Sciatic nerve (tissue), 2 donors: ENCODE data around the gene CKLF. TPM values are rescaled to one million over a fixed set of nuclear protein-coding genes. Genes with fewer than 3 reads are reported as not detected.
"Not testable (repeated sequence)": the region's sequence is repeated elsewhere in the genome, so short reads cannot be mapped to it uniquely, and the experiment has no call there.

Experiments
- ATAC-seq: fragments of 200-7000 bp; cut with Tn5 transposase; one replicate; pipeline ENCODE4 v1.9.1; 2020; ENCODE audit warnings: mild to moderate bottlenecking, moderate library complexity
- DNase-seq: peaks from one replicate; pipeline ENCODE4 v3.0.0-alpha.2; 2020; ENCODE audit warnings: low spot score
- intact Hi-C: fragments of 100-400 bp; cut with DNase I; formaldehyde crosslinking; loops from one replicate; pipeline ENCODE4 v1.14.2; 2022
- total RNA-seq: library from RNA; stranded (reverse); fragmentation: NEBNext Ultra II Directional; extraction: Animal tissue kit (Norgen Biotek cat#: 25700); gene quantifications from one replicate; pipeline ENCODE4 v1.2.1, GENCODE V29; 2021
- donor health status: DM: no; HTN: no; CAD: no.
- donor health status: DM: no; HTN: no; CAD: no.

CKLF gene
- total RNA-seq, 1 donor from 2014 or later = 36.9 TPM

- ATAC-seq = peak; percentile 1
- DNase-seq = no peak
Measured at GRCh38 chr16:66605979-66606751, 53.8 kb downstream of the CKLF start.

DNA sequence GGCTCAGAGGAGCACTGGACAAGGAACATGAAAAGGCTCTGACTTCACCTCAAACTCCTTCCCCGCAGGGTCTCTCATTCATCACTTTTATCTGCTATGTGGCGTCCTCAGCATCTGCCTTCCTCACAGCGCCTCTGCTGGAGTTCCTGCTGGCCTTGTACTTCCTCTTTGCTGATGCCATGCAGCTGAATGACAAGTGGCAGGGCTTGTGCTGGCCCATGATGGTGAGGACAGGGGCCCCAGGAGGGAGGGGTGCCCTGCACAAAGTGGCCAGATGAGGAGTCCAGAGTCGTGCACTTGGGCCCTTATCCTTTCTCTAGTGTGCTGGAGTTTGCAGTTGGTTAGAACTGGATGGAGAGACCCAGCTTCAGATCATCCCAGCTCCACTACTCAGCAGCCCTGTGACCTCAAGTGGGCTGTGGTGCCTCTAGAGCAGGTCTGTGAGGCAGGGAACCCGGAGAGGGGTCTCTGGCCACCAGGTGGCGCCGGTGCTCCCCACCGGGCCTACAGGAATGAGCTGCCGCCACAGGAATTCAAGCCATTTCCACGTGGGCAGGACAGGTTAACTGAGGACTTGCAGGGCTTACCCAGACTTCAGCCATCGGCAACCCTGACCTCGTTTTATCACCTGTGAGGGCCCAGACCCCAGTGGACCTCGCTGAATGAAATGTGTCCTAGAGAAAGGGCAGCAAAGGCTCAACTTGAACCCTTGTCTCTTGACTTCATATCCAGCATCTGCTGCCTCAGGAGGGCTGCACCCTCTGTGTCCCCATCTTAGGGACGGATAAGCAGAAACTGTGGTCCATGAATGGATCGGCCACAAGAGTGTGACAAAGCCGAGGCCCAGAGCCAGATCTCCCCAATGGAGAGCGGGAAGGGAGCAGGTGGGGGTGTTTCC lies 56.1 kb downstream of the CKLF start:
- ATAC-seq (peak; percentile 70), DNase-seq (peak; percentile 92)
- intact Hi-C loops = no loop called here

More at GRCh38 chr16:66605979-66606751, 53.8 kb downstream of the CKLF start:
- intact Hi-C loops = no loop called here

- DNase-seq (no peak), ATAC-seq (no peak)
- intact Hi-C loops = no loop called here
Measured at GRCh38 chr16:66609139-66609510, 56.7 kb downstream of the CKLF start.

GRCh38 chr16:66610111-66610820 lies 57.9 kb downstream of the CKLF start:
- ATAC-seq (no peak), DNase-seq (no peak)
- intact Hi-C loops = loop anchor here (5.0 kb wide), 1 partner anchor 117 kb away; no protein-coding TSS in a partner anchor

DNA sequence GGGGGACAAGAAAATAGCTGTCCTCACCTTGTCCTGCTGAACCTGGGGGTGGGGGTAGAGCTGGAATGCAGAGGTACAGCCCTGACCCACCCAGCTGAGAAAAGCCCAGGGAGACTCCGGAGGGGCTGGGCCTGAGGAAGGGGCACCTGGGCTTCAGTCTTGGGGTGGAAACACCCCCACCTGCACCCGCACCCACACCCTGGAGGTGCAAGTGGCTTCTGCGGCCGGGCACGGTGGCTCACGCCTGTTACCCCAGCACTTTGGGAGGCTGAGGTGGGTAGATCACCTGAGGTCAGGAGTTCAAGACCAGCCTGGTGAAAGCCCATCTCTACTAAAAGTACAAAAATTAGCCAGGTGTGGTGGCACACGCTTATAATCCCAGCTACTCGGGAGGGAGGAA lies 59.5 kb downstream of the CKLF start:
- ATAC-seq, DNase-seq: not testable (repeated sequence)
- intact Hi-C loops = loop anchor here (5.0 kb wide), 1 partner anchor 115 kb away; no protein-coding TSS in a partner anchor

DNA sequence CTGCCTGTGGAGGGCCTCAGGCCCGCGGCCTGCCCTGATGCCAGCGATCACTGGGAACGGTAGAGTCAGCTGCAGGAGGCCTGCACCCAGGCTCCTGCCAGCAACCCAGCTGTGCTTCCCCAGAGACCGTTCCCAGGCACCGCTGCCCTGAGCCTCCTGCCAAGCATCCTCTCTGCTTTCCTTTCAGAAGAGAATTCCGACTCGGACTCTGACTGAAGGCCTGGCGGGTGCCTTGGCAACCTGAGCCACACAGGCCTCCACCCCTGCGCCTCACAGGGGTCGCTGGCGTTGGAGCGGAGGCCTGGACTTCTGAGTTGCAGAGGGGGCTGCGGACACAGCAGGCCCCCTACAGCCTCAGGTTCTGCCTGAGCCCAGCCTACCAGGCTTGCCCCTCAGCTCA lies 60.0 kb downstream of the CKLF start:
- intact Hi-C loops = loop anchor here (5.0 kb wide), 1 partner anchor 115 kb away; no protein-coding TSS in a partner anchor
- no peak for ATAC-seq

GRCh38 chr16:66614161-66614802 lies 61.9 kb downstream of the CKLF start:
- DNase-seq (no peak), ATAC-seq (no peak)
- intact Hi-C loops = loop anchor here (5.0 kb wide), 1 partner anchor 113 kb away; no protein-coding TSS in a partner anchor

More for the DNA sequence above, 60.0 kb downstream of the CKLF start:
- no peak for DNase-seq

Other genes starting within 250 kb of the CKLF start
- 108 TPM for gene CDH5, start 185.9 kb upstream of the CKLF start, total RNA-seq
- 1.8 TPM for gene BEAN1, start 125.3 kb upstream of the CKLF start, total RNA-seq
- gene TK2, start 2.5 kb upstream of the CKLF start, total RNA-seq = 44.2 TPM
- 6.2 TPM for gene CMTM1, start 13.9 kb downstream of the CKLF start, total RNA-seq
- 1.5 TPM for gene CMTM2, start 26.9 kb downstream of the CKLF start, total RNA-seq
- 44.5 TPM for gene CMTM3, start 52.1 kb downstream of the CKLF start, total RNA-seq
- 17.8 TPM for gene CMTM4, start 144.2 kb downstream of the CKLF start, total RNA-seq
- 205 TPM for gene DYNC1LI2, start 199.0 kb downstream of the CKLF start, total RNA-seq
- 0.58 TPM for gene TERB1, start 249.0 kb downstream of the CKLF start, total RNA-seq